Measurements from ENCODE around the gene LARP1B.
A peak's percentile ranks its signal among the peaks of the same experiment; 100 is the strongest.
"Not testable (repeated sequence)": the region's sequence is repeated elsewhere in the genome, so short reads cannot be mapped to it uniquely, and the experiment has no call there.

Gene LARP1B

DNA sequence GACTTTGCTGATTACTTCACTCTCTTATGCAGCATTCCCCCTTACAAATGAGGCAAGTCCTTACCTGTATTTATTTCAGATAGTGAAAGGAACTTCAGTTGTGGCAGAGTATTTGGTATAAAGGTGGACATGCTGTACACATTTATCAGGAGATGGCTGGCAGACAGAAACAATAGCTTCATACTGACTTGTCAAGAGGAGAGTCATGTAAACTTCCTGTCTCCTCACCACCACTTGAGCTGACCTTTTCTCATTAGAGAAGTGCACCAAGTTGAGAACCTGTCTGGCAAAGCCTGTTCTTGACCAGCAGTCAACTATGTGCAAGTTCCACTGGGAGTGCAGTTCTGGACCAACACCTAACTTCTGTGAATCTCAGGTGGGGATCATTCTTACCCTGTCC is 80.8 kb downstream of the LARP1B start:
- no peak for DNase-seq

DNA sequence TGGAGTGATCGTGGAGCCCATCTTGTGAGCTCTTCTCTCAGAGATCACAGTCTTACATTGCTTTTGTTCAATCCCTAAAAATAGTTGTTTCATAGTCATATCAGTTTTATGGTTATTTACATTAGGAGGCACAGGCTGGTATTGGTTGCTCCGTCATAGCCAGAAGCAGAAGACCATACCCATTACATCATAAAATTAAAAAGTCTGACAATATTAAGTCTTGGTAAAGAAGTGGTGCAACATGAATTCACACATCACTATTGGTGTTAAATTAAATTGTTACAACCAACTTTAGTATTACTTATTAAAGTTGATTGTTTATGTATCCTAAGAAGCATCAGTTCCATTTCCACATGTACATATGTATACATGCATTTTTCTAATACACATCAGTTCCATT is 84.6 kb downstream of the LARP1B start:
- DNase-seq = no peak

DNA sequence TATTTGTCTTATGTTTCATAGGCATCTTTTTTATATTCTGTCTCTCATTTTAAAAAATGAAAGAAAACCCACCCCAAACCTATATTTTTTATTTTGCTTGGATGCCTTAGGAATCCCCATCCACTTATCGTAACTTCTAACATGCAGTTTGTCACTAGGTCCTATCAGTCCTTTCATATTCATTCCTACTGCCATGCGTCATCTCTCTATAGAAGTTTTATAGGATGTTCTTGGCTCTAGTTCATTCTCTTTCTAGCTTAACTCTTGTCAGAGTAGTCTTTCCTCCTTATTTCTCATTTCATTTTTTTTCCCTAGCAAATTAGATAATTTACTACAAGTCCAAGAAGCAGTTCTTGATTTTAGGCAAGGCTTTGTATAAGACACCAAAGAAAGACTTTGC is 92.7 kb downstream of the LARP1B start:
- no peak for DNase-seq

DNA sequence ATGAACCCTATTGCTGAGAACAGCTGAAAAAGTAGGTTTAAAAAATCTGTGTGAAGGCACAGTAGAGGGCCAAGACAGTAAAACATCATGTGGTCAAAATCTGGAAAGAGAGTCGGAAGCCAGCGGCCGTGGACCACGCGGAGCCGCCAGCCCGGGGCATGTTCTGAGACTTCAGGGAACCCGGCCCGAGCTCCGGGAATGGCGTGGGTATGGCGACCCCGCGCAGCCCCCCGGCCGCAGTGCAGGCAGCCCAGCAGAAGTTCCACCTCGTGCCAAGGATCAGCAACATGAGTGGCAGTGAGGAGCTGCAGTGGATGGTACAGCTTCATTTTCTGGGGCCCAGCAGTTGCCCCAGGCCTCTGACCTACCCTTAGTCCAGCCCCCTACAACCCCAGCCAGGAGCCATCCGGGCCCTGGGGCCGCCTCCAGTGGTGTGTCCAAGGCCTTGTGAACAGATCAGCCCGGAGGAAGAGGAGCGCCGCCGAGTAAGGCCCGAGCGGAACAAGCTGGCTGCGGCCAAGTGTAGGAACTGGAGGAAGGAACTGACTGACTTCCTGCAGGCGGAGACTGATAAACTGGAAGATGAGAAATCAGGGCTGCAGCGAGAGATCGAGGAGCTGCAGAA is 94.2 kb downstream of the LARP1B start:
- no peak for DNase-seq

DNA sequence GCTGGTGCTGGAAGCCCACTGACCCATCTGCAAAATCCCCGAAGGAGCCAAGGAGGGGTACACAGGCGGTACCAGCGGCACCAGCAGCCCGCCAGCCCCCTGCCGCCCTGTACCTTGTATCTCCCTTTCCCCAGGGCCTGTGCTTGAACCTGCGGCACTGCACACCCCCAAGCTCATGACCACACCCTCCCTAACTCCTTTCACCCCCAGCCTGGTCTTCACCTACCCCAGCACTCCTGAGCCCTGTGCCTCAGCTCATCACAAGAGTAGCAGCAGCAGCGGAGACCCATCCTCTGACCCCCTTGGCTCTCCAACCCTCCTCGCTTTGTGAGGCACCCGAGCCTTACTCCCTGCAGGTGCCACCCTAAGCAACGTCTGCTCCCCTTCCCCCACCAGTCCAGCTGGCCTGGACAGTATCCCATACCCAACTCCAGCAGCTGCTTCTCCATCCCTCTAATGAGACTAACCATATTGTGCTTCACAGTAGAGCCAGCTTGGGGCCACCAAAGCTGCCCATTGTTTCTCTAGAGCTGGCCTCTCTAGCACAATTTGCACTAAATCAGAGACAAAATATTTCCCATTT is 94.9 kb downstream of the LARP1B start:
- no peak for DNase-seq

DNA sequence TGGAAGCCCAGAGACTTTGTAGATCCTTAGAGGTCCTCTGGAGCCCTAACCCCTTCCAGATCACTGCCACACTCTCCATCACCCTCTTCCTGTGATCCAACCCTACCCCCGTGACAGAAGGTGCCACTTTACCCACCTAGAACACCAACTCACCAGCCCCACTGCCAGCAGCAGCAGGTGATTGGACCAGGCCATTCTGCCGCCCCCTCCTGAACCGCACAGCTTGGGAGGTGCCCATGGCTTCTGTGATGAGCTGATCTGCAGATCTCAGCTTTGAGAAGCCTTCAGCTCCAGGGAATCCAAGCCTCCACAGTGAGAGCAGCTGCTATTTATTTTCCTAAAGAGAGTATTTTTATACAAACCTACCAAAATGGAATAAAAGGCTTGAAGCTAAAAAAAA is 95.4 kb downstream of the LARP1B start:
- not testable (repeated sequence) for DNase-seq

DNA sequence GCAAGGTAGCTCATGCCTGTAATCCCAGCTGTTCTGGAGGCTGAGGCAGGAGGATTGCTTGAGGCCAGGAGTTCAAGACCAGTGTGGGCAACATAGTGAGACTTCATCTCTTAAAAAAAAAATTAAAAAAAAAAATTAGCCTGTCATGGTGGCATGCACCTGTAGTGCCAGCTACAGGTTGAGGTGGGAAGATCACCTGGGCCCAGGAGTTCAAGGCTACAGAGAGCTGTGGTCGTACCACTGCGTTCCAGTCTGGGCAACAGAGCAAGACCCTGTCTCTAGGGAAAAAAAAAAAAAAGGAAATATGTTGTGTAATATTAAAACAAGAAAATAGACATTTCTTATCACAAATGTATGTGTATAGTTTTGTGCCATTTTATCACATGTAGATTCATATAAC is 97.8 kb downstream of the LARP1B start:
- no peak for DNase-seq

DNA sequence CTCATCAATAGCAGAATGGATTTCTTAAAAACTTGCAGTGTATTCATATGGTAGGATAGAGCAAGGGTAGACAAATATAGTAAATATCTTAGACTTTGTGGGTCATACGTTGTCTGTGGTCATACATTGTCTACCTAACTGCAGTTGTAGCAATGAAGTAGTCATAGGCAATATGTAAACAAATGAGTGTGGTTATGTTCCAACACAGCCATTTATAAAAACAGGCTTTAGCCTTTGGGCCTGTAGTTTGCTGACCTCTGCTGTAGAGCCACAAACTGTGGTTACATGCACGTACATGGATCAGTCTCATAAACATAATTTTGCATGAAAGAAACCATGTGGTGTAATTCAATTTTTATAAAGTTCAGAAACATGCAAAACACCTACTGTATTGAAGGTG is 98.9 kb downstream of the LARP1B start:
- DNase-seq = no peak

DNA sequence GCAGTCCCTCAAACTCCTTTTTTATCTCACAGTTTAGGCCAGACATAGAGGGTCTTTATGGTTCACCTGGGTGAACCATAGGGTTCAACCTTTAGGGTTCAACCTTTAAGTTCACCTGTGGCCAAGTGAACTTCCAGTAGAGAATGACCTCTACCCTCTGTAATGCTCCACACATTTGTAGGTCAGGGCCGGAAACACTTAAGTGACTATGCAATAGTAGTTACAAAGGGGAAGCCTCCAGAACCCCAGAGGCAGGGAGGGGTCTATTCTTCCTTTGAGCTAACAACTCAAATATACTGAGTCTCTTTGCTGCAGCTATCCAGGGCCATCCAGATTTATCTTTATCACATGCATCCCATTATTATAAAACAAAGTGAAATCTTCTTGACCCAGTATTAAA is 100.0 kb downstream of the LARP1B start:
- no peak for DNase-seq

DNA sequence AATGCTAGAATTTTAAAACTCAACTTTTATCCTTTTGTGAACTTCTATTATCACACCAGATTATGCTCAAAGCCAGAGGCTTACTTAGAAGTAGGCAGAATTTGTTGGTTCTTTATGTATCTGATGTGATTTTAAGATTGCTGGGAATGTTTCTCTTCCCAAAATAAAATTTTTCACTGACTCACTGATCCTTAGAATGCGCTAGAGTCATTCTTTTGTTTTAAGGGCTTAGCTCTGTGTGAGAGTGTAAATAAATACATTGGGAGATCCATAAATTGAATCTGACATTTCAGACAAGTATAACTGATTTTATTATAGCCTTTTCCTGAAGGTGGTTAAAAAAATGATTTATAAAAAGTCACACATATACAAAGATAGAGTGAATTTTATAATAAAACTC is 101.3 kb downstream of the LARP1B start:
- DNase-seq = no peak

DNA sequence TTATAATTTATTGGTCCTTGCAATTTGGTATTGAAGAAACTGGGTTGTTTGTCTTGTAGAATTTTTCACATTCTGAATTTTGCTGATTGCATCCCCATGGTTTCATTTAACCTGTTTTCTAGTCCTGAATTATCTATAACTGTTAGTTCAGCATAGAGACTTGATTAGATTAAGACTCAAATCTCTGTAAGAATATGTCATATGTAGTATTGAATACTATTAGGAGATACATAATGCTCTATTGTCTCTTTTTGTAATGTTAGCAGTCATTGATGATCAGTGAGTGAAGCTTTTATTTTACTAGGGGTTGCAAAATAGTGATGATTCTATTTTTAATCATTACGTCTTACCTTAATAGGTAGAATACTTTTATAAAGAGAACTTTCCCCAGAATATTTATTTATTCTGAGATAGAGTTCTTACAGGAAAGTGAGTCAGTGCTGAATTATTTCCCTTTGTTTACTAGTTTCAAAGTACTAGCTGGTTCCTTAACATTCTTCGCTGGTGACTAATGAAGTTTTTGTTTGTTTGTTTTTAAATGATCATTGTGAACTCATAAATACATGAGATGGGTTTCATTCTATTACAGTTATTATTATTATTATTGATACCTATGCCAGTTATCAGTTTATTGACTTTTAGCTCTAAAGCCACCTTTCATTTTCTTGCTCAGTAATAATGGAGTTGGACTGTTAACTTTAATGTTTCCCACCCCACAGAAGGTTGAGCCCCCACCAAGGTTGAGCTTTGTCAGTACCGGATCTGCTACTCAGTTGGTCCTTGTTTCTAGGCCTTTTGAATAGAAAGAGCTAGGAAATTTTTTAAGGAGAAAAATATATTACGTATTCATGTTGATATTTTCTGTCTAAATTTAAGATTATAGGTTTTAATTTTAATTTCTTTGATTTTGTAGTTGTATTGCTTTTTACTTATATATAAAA is 102.3 kb downstream of the LARP1B start:
- no peak for DNase-seq

DNA sequence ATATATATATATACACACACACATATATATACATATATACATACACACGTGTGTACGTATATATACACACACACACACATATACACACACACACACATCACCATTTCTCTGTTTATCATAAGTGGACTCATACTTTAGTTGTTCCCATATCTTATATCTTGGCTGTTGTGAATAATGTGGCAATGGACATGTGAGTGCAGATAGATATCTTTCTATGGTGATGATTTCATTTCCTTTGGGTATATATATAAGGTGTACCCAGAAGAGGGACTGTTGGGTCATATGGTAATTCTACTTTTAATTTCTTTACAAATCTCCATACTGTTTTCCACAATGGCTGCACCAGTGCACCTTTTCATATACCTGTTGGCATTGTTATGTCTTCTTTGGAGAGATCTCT is 105.9 kb downstream of the LARP1B start:
- no peak for DNase-seq

DNA sequence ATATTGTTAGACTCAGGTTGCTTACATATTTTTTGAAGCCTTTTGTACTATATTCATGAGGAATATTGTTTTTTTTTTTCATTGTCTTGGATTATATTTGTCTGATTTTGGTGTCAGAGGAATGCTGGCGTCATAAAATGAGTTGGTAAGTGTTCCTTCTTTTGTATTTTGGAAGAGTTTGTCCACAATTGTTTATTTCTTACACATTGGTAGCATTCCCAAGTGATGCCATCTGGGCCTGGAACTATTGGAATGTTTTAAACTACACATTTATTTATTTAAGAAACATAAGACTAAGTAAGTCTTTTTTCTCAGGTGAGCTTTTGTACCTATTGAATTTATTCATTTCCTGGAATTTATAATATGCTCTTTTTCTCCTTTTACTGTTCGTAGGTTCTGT is 107.6 kb downstream of the LARP1B start:
- no peak for DNase-seq

DNA sequence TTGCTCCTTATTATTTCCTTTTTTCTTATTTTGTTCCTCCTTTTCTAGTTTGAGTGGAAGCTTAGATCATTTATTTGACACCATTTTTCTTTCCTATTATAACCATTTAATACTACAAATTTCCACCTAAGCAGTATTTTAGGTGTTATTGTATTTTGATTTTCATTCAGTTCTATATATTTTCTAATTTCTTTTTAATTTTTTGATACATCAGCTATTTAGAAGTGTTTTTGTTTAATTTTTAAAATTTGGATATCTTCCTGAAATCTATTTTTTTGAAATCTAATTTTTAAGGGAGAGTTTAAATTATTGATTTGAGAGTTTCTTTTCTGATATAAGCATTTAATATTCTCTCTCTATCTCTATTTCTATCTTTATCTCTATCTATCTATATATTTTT is 108.1 kb downstream of the LARP1B start:
- no peak for DNase-seq

DNA sequence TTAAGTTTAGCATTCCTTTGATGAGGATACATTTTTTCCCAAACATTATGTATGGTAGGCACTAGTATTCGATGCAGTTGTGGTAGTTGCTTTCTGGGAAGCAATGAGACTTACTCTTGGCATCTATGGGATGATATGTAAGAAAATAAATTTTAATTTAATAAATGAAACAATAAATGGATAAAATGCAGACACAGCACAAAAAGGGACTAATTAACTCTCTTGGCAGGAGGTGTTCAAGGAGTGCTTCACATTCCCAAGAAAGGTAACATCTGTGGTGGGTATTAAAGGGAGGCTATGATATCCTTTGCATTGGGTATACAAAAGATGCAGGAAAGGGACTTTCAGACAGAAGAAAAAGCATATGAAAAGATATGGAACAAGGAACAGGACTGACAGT is 115.5 kb downstream of the LARP1B start:
- DNase-seq = no peak

DNA sequence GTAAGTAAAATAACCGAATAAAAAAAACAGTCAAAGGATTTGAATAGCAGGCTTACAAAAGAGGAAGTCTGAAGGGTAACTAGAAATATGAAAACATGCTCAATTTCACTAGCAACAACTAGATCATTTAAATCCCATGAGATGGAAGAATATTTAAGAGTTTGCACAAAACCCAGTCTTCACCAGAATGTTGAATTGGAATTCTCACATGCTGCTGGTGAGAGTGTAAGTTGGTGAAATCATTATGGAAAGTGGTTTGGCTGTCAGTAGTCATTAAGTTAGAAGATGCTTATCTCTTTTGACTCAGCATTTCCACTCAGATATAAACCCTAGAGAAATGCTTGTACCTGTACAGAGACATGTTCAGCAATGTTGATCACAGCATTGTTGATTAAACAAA is 116.4 kb downstream of the LARP1B start:
- no peak for DNase-seq

DNA sequence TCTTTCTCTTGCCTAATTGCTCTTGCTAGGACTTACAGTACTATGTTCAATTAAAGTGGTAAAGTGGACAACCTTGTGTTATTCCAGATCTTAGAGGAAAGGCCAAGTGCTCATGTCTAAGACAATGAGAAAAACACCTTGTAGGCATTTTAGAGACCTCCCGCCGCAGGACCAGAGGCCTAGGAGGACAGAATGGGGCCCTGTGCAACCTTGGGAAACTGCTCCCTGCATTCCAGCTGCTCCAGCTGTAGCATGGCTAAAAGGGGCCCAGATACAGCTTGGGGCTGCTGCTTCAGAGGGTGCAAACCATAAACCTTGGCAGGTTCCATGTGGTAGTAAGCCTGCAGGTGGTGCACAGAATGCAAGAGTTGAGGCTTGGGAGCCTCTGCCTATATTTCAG is 125.5 kb downstream of the LARP1B start:
- no peak for DNase-seq

DNA sequence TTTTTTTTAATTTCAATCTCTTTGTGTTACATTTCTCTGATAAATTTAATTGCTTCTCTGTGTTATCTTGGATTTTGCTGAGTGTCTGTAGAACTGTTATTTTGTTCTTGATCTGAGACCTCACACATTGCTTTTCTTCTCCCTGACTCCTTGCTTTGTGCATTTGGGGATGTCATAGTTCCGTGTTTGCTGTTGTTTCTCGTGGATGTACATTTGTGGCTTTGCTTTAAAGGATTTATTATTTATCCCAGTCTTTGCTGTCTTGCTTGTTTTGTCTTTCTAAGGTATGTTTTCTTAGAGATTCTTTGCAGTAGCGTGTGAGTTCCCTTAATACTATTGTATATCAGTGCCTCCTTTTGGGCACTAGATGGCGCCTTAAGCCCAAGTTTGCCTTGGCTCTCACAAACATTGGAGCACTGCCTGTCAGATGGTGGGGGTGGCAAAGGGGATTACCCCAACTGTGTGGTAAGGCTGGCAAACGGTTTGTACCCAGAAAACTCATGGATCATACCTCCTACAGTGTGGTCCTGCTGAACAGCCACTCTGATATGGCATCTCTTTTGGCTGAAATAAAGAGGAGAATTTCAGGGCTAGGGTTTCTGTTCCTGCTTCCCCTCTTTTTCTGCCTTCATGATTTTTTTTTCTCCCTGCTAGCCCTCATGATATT is 130.1 kb downstream of the LARP1B start:
- DNase-seq = peak; percentile 47

DNA sequence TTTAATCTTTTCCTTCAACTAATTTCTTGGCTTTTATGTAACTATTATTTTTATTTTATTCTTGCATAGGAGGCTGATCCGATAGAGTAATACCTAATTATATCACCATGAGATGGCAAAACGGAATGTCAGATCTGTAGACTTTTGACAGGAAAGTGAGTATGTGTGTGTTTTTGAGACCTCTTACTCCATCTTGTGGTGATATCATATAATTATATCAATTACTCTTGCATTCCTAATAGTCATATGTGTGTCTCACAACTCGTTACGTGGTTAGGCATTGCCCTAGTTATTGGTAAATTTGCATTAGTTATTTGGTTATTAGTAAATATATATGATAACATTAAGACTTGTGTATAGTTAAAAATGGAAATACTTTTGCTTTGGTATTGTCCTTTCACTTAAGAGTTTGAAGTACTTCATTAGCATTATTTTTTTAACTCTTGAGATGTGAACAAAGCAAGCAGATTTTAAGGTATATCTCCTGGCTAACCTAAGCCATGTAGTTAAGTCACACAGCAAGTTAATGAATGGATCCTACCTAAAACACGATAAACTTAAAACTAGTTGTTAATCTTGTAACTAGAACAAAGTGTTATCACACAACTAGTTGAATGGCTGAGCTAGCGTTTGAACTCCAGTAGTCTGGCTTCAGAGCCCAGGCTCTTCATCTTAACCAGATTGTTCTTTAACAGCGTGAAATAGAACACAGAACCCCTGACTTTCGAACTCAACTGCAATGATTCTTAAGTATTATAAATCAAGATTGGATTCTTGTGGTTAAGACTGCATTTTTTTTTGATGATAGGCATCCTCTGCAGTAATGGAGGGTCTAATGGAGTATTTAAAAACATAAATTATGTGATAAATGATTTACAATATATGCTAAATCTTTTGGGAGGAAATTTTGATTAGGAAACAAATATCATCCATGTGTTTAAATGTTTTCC is 159.4 kb downstream of the LARP1B start:
- DNase-seq = no peak

DNA sequence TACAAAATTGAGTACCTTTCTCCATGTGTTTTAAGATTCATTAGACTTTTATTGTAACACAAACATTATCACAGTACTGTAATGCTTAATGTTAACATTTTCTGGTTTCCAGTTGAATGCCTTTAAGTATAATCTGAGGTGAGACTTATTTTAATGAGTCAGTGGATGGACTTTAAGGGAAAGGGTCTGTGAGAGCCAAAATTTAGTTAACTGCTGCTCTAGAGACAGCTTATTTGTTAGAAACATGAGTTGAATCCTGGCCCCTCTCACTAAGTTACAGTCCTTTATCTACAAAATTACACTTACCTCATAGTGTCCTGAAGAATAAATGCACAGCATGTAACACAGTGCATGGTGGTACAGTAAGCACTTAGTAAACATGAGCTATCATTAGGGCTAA is 160.5 kb downstream of the LARP1B start:
- DNase-seq = no peak

DNA sequence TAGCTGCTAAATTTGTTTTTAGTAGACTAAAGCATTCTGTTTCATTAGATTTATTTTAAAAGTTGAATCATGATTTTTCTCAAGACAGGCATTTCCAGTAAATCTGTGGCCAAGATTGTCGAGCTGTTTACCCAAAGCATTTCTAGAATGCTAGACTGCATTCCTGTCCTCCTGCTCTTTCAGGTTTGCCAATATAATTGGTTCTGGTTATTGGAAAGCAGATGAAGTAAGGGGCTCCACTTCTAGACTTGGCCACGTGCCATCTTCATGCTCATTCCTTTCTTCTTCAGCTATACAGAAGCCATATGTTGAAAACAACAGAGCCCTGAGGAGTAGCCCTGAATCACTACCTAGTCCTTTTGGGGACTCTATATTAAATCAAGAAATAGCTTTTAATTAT is 164.0 kb downstream of the LARP1B start:
- DNase-seq = no peak

DNA sequence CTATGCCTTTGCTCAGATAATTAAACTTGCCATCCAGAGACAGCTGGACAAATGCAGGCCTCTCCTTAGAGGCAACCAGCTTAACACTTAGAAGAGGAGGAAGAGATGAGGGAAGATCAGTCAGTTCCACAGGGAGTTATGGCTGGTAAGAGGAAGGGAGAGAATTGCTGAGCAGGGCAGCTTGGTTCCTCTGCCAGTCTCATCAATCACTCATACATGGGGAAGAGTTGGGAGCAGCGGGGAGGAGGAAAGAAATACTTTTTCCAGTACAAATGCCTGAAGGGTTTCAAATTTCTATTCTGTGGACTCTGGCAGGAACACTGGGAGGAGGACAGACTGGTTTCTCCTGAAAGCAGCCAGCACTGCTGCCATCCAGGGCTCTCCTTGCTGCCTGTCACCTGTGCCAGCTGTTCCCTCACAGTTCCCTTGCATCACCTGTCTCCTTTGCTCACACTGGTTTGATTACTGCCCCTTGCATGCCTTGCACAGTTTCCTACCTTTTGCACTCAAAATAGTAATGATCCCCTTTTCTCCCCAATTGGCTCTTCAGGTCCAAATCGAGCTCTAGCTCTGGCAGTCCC is 167.0 kb downstream of the LARP1B start:
- DNase-seq = peak; percentile 20

Data from NCI-H2029 (cell line).